HL-60/S4 treated with retinoic acid at 250 ng/mL for 4 days and 3 days (cell line): Measurements from ENCODE around the gene PGGT1B.

Experiments
- in situ Hi-C: fragments of 300-500 bp; cut with MboI; formaldehyde crosslinking; loops from 2 replicates; pipeline ENCODE4 v1.7.0; 2022; ENCODE audit warnings: low sequenced_read_pairs

PGGT1B gene

GRCh38 chr5:115262321-115263077 lies at the start of gene PGGT1B:
Gene PGGT1B (minus strand): TSS chr5:115262877. CDS start chr5:115262851, 26 bp downstream.
- in situ Hi-C loops = no loop called here

GRCh38 chr5:115309751-115310370 lies 47.2 kb upstream of the PGGT1B start:
- in situ Hi-C loops = loop anchor here (10.0 kb wide), 1 partner anchor 285 kb away; no protein-coding TSS in a partner anchor

DNA sequence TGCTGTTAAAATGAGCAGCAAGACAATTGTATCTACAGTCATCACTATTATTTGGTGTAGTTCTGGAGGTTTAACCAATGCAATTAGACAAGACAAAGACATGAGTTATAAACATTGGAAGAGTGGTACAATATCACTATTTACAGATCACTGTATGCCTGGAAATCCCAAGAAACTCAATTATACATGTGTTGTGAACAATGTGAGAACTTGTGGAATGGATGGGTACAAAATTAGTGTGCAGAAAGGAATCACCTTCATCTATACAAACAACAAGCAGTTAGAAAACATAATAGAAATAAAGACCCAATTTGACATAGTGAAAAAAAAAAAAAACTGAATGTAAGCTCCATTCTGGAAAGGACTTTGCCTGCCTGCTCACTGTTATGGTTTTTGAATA lies 46.1 kb upstream of the PGGT1B start:
- in situ Hi-C loops = no loop called here

DNA sequence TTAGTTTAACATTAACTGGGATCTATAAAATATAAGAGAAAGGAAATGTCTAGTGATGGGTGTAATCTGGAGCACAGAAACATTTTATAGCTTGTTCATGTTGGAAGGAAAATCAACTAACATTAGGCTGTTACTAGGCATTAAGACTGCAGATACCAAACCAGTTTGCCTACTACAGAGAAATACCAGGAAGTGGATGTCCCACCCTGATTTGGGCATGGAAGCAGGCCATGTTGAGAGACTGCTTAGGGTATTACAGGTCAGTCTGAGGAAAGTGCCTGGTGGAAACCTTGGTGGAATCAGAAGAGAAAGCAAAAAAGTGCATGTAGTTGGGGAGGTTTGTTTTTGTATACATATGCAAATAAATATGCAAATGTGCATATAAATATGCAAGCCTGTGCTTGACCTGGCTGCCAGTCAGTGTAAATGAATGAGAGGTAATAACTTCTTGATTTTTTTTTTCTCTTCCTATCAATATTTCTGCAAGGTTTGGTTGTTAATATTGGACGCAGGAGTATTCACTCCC lies 43.4 kb upstream of the PGGT1B start:
- in situ Hi-C loops = no loop called here

DNA sequence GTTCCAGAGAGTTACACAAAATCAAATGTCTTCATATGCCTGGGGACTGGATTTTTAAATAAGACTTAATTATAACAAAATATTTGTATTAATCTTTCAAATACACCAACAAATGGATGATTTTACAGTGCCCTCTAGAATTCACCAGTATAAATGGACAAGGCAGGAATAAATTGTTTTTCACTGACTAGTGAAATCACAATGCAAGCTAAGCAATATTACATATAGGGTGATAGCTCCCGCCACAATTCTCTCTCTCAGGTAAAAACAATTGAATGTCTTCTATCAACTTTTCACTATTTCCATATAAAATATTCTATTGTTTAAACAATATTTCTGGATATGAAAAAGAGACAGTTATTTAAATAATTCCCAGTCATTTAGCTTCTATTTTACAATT lies 41.8 kb upstream of the PGGT1B start:
- in situ Hi-C loops = no loop called here

GRCh38 chr5:115298811-115299210 lies 36.1 kb upstream of the PGGT1B start:
- in situ Hi-C loops = no loop called here

- in situ Hi-C loops = no loop called here
Measured at GRCh38 chr5:115297031-115297430, 34.4 kb upstream of the PGGT1B start.

DNA sequence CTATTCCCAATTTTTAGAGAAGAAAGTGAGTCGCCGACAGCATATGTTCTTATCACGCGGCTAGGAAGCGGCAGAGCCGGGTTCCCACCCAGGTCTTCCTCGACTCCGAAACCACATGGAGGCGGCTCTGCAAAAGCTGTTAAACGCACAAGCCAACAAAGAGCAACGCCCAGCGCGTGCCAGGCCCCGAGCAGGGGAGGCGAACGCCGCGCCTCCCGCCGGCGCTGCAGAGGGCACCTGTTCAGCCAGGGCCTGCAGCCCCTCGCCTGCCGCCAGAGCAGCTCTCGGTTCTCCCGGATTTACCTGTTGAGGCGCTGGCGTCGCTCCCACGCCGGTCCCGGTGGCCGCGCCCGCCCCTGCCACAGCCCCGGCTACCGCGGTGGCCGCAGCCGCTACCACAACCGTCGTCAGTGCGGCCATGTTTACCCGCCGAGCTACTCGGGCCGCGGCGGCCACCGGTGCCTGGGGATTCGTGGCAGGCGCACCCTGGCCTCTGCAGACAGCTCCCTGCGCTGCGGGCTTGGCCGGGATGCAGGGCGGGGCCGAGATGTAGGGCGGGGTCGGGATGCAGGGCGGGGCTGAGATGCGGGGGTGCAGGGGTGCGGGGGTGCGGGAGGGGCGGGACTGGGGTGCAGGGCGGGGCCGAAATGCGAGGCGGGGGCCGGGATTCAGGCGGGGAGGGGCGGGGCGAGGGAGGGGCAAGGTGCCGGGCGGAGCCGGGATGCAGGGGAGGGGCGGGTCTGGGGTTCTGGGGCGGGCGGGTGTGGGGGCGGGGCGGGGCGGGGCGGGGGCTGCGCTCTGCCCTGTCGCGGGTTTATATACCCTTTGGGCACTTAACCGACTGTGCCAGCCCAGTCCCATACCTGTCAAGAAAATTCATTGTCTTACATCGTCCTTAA lies 33.7 kb upstream of the PGGT1B start, which contains the start of gene CCDC112:
CCDC112 (minus strand) TSS at position 531 of the 899 bp plus-strand sequence; CDS start at position 420, 111 bp downstream.
- in situ Hi-C loops = no loop called here

GRCh38 chr5:115295777-115296123 lies 33.1 kb upstream of the PGGT1B start:
- in situ Hi-C loops = no loop called here

GRCh38 chr5:115291397-115291796 lies 28.7 kb upstream of the PGGT1B start:
- in situ Hi-C loops = no loop called here

DNA sequence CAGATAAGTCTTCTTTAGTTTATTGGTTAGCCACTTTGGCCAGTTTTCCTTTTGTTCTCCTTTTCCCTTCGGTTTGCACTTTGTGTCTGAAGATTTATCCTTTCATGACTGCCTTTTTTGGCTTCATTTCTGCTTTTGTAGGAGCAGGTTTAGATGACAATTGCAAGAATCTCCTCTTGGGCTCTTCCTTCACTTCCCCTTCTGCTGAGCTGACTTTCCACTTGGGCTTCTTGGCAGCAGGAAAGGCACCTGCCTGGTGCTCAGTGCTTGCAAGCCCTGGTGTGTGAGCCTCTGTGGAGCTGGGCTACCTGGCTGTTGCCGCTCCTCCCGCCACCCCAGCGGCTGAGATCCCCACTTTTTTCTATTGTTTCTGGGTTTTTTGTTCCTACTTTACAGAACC lies 26.4 kb upstream of the PGGT1B start:
- in situ Hi-C loops = no loop called here

DNA sequence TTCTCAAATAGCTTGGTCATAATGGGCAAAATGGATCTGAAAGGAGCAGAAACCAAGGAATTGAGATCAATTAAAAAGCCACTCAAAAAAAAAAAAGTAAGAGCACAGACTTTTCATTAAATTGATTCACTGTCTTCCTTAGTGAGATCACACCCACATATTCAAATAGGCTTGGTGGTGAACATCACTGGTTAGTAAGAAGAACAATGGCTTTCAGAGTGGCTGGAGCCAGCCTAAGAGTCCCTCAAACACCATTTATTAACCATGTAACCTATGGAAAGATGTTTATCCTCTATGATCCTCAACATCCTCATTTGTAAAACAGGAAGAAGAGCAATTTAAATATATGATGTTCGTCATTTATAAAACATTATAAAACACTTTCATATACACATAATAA lies 21.3 kb upstream of the PGGT1B start:
- in situ Hi-C loops = no loop called here

GRCh38 chr5:115282131-115282530 lies 19.5 kb upstream of the PGGT1B start:
- in situ Hi-C loops = no loop called here

- in situ Hi-C loops = no loop called here
Measured at GRCh38 chr5:115274584-115274983, 11.9 kb upstream of the PGGT1B start.

GRCh38 chr5:115272297-115272958 lies 9.8 kb upstream of the PGGT1B start:
- in situ Hi-C loops = no loop called here

DNA sequence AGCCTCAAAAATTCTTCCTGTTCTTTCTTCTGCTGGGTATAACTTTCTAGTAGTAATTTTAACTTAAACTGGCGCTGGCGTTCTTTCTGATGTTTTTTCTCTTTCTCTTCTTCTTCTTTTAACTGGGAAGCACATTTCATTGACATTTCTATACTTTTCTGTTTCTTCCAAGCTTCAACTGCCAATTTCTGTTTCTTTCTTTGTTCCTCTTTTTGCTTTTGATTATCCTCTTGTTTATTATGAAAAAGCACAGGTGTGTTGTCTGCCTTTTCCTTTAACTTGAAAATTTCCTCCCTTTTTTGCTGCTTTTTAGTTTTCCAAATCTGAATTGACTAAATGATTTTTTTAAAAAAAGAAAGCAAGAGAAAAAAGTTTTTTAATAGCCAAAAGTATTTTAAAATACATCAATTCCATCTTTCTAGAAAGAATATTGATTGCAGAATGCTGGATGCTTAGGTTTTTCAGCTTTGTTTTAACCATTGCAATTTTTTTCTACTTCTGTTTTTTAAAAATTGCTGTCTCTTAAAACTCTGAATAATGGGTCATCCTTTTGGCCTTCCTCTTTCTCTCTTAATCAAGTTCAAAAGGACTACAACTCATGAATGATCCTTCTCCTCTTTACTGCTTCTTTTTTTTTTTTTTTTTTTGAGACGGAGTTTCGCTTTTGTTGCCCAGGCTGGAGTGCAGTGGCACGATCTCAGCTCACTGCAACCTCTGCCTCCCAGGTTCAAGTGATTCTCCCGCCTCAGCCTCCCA lies 8.8 kb upstream of the PGGT1B start:
- in situ Hi-C loops = no loop called here

DNA sequence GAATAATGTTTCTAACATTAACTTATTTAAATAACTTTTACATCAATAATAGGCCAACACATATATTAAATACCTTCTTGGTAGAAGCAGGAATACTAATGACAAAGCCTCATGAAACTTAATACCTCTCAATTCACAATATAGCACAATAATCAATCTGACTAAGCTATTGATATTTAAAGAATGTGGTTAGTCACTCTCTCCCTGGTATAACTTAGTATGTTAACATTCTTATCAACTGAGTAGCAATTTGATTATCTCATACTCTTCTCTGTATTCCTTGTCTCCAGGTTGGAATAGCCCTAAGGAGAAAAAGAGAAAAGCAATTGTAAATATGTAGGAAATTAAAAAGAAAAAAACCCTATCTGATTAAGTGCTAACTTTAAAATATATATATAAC lies 4.9 kb upstream of the PGGT1B start:
- in situ Hi-C loops = no loop called here

DNA sequence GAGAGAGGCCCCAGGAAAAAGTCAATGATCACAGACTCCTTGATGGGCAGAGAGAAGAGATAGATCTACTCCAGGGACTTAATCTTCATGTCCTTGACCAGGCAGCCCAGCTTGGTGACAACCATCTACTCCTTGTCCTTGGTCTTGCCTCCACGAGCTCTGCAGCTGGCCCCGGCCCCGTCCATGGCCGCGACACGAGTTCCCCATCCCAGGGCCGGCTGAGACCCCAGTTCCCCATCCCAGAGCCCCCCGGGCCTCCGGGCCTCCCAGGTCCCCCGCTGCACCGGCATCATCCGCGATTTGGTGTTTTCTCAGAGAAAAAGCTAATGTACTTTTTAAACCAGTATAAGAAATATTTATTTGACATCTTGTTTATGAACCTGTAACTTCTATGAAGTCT lies 2.5 kb upstream of the PGGT1B start:
- in situ Hi-C loops = no loop called here

GRCh38 chr5:115264786-115265185 lies 2.1 kb upstream of the PGGT1B start:
- in situ Hi-C loops = no loop called here

DNA sequence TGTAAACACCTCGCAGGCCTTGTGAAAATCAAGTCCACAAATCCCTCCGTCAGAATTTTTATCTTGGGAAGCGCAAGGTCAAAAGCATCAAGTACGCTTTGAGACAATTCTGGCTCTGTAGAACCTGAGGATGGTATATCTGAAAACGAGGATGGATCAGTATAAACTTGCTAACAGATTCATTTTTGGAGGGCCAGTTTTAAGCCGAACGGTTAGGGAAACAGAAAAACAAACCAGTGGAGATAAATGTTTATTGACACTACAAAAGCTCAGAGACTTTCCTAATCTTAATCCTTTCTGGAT lies 352 bp upstream of the PGGT1B start:
- in situ Hi-C loops = no loop called here
